GM19397 (cell line): ENCODE measurements around the gene VMAC.

Experiments used
- ATAC-seq: cut with Tn5 transposase; IDR thresholded peaks from one replicate; pipeline ENCODE4 v1.9.1; 2021; ENCODE audit warnings: mild to moderate bottlenecking, moderate library complexity; ENCODE audit not compliant: unreplicated experiment

The VMAC gene

GRCh38 chr19:5927441-5927821, 22.8 kb downstream of the VMAC start:
- no peak for ATAC-seq

- no peak for ATAC-seq
These were observed 24.5 kb downstream of the VMAC start for GRCh38 chr19:5929179-5929578.

- ATAC-seq, result no peak
These were observed 25.0 kb downstream of the VMAC start for GRCh38 chr19:5929625-5930024.

GRCh38 chr19:5931251-5931650, 26.6 kb downstream of the VMAC start:
- no peak for ATAC-seq

- ATAC-seq, result no peak
These were observed 27.5 kb downstream of the VMAC start for GRCh38 chr19:5932146-5932545.

- no peak for ATAC-seq
These were observed 28.1 kb downstream of the VMAC start for GRCh38 chr19:5932609-5933262.

- no peak for ATAC-seq
These were observed 28.9 kb downstream of the VMAC start for GRCh38 chr19:5933391-5934068.

GRCh38 chr19:5934069-5934401, 29.4 kb downstream of the VMAC start:
- ATAC-seq, result no peak

GRCh38 chr19:5934774-5935472, 30.3 kb downstream of the VMAC start:
- ATAC-seq, result no peak

- no peak for ATAC-seq
These were observed 31.0 kb downstream of the VMAC start for GRCh38 chr19:5935473-5936291.

- ATAC-seq, result no peak
These were observed 31.6 kb downstream of the VMAC start for GRCh38 chr19:5936292-5936592.

GRCh38 chr19:5937550-5937949, 32.9 kb downstream of the VMAC start:
- ATAC-seq, result no peak

GRCh38 chr19:5940260-5941208, 35.9 kb downstream of the VMAC start:
- no peak for ATAC-seq

- no peak for ATAC-seq
These were observed 37.0 kb downstream of the VMAC start for GRCh38 chr19:5941673-5942072.

GRCh38 chr19:5943045-5943444, 38.4 kb downstream of the VMAC start:
- no peak for ATAC-seq

- no peak for ATAC-seq
These were observed 39.0 kb downstream of the VMAC start for GRCh38 chr19:5943623-5944022.

- ATAC-seq, result no peak
These were observed 42.8 kb downstream of the VMAC start for GRCh38 chr19:5947435-5947834.

GRCh38 chr19:5948752-5949564, 44.3 kb downstream of the VMAC start:
- ATAC-seq, result no peak

- no peak for ATAC-seq
These were observed 45.2 kb downstream of the VMAC start for GRCh38 chr19:5949792-5950305.
